HTERT RPE-1 (cell line): ENCODE results near the gene ABCA13.
"Not testable (repeated sequence)": the region's sequence is repeated elsewhere in the genome, so short reads cannot be mapped to it uniquely, and the experiment has no call there.

Source experiments
- in situ Hi-C: fragments of 300-500 bp; cut with MboI; formaldehyde crosslinking; loops from 4 replicates; pipeline ENCODE4 v1.14.3; 2020; ENCODE audit warnings: low sequenced_read_pairs

The ABCA13 gene

DNA sequence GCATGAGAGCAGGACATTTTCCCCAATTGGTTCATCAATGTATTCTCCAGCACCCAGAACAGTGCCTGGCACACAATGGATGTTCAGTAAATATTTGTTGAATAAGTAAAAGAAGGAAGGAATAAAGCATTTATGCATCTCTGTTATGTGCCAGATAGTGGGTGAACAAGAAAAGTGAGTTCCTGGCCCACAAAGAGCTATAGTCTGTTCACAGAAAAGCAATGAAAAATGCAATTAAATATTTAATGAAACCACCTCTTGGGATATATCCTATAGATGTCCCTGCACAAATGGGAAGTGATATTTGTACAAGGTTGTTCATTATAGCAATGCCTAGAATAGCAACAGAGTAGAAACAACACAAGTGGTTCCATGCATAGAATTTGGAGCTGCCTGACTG is 2.1 kb downstream of the ABCA13 start:
- in situ Hi-C loops: no loop called here

DNA sequence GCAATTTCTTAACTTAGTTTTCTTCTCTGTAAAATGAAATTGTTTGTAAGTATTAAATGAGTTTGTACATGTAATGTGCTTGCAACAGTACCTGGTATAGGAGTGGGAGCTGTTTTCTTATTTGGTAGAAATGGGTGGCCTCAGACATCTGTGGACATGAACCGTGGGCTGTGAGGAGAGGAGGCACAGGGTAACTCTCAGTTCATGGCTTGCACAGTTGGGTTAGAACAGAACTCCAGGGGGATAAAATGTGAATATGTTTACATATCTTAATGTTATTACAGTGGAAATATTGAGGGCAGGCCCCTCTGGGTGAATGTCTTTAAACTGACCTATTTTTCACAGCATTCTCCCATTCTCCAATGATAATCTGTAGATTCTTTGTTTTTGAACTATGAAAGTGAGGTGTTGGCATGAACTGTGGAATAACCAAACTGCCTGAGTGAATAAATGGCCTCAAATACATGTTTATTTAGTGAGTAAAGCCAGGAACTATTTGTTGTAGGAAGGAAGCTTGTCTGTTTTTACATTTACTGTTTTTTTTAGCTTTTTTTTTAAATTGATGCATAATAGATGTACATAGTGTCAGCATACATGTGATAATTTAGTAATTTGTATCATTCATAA is 2.6 kb downstream of the ABCA13 start:
- in situ Hi-C loops: no loop called here

- in situ Hi-C loops: no loop called here
These were observed 3.8 kb downstream of the ABCA13 start for GRCh38 chr7:48175019-48175418.

- in situ Hi-C loops: no loop called here
These were observed 5.2 kb downstream of the ABCA13 start for GRCh38 chr7:48176356-48176893.

- in situ Hi-C loops: no loop called here
These were observed 6.0 kb downstream of the ABCA13 start for GRCh38 chr7:48177271-48177670.

DNA sequence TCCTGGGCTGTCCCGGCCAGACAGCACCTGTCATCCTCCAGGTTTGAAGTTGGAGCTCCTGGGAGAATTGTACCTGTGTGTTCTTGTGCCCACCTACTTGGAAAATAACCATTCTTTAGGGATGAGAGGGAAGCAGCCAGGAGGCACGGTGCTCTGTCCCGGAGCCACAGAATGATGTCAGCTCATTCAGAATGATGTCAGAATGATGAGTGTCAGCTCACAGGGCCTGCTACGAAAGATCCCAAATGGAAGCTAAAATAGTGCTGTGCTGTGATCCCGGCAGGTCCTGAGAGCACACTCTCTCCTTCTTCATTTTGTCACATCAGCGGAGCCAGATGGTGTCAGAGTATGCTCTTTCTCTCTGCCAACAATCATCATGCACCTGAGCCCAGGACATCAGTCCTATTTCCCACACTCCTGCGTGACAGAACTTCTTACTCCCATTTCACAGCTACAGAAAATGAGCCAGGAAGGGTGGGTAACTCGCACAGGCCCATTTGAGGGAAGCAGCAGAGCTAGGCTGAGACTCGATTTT is 8.3 kb downstream of the ABCA13 start:
- in situ Hi-C loops: no loop called here

DNA sequence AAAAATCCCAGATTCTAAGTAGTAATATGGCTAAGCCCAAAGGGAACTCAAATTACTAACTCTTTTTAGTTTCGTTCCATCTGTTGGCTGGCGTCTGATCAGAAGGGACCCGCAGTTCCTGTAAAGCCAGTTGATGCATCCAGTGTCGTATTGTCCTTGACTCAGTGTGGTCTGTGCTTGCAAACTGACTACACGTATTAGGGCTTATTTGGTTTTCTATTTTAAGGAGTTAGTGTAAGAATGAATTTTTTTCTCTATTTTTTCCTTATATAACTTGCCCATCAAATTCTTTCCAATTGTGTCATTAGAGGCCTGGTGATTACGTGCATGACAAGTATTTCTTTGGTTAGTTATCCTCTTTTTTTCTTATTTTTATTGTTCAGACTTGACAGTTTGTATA is 9.7 kb downstream of the ABCA13 start:
- in situ Hi-C loops: no loop called here

- in situ Hi-C loops: no loop called here
These were observed 11.6 kb downstream of the ABCA13 start for GRCh38 chr7:48182718-48183369.

DNA sequence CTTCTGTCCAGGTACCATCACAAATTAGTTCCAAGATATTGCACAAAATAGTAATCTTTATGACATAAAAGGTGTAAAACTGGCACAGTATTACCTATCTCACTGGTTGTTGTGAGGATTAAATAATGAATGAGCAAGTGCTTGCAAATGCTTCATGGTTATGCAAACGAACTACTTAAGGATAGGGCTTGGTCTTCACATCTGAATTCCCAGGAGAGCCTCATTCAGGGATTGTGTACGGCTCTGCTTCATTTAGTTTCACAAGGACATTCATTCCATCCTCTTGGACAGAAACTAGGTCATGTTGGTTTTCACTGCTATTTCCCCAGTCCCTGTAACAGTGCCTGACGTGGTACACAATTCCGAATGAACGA is 12.1 kb downstream of the ABCA13 start:
- in situ Hi-C loops: no loop called here

DNA sequence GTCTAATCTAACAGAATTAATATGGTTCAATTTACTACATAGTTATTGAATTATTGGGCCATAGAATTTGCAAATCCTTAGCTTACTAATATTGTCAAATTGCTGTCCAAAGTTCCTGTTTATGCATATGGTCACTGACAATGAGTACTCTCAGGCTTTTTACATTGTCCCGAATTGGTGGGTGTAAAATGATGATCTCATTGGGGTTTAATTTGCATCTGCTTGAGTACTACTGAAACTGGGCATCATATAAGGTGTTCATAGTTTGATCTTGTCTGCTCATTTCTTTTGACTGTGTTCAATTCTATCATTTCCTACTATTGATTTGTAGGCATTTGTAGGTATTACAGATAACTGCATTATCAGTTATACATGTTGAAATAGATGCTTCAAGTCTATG is 12.7 kb downstream of the ABCA13 start:
- in situ Hi-C loops: no loop called here

GRCh38 chr7:48188776-48189520 is 17.7 kb downstream of the ABCA13 start:
- in situ Hi-C loops: no loop called here

GRCh38 chr7:48192996-48193395 is 21.7 kb downstream of the ABCA13 start:
- in situ Hi-C loops: no loop called here

- in situ Hi-C loops: no loop called here
These were observed 22.2 kb downstream of the ABCA13 start for GRCh38 chr7:48193421-48193820.

- in situ Hi-C loops: not testable (repeated sequence)
These were observed 29.8 kb downstream of the ABCA13 start for GRCh38 chr7:48200946-48201589.

DNA sequence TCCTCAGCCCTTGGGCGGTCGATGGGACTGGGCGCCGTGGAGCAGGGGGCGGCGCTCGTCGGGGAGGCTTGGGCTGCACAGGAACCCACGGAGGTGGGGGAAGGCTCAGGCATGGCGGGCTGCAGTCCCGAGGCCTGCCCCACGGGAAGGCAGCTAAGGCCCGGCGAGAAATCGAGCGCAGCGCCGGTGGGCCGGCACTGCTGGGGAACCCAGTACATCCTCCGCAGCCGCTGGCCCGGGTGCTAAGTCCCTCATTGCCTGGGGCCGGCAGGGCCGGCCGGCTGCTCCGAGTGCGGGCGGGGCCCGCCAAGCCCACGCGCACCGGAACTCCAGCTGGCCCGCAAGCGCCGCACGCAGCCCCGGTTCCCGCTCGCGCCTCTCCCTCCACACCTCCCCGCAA is 31.7 kb downstream of the ABCA13 start:
- in situ Hi-C loops: not testable (repeated sequence)

- in situ Hi-C loops: no loop called here
These were observed 36.0 kb downstream of the ABCA13 start for GRCh38 chr7:48207155-48207675.

DNA sequence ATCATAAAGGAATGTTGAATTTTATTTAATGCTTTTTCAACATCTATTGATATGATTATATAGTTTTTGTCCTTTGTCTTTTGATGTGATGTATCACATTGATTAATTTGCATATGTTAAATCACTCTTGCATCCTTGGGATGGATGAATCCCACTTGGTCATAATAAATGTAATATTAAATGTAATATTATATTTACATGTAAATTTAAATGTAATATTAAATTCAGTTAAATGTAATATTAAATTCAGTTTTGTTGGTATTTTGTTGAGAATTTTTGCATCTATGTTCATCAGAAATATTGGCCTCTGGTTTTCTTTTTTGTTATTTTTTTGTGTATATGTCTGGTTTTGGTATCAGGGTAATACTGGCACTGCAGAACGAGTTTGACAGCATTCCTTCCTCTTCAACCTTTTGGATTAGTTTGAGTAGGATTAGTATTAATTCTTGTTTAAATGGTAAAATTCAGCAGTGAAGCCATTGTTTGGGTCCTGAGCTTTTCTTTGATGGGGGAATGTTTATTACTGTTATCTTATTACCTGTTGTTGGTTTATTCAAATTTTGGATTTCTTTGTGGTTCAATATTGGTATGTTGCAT is 37.8 kb downstream of the ABCA13 start:
- in situ Hi-C loops: no loop called here

DNA sequence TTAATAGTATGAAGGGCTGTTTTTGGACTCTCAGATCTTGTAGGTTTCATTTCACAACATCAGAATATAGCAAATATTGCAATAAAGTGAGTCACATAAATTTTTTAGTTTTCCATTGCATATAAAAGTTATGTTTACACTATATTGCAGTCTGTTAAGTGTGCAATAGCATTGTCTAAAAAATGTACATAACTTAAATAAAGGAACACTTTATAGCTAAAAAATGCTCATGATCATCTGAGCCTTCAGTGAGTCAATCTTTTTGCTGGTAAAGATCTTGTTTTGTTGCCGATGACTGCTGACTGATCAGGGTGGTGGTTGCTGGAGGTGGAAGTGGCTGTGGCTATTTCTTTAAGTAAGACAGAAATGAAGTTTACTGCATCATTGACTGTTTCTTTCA is 42.0 kb downstream of the ABCA13 start:
- in situ Hi-C loops: no loop called here

DNA sequence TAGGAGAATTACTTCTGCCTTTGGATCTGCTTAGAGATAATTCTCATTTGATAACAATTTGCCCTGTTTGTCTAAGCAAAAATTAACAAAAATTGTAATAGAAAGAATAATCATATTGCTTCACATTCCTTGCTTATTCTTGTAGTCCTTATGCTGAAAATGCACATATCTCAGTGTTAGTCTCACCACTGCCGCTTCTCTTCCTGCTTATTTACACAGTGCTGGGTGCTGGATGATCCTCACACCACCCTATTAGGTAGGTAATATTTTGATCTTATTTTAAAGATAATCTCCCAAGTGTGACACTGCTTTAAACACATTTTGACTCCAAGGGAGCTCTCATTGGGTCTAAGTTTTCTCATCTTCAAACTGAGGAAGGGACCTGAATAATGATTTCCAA is 46.0 kb downstream of the ABCA13 start:
- in situ Hi-C loops: no loop called here

DNA sequence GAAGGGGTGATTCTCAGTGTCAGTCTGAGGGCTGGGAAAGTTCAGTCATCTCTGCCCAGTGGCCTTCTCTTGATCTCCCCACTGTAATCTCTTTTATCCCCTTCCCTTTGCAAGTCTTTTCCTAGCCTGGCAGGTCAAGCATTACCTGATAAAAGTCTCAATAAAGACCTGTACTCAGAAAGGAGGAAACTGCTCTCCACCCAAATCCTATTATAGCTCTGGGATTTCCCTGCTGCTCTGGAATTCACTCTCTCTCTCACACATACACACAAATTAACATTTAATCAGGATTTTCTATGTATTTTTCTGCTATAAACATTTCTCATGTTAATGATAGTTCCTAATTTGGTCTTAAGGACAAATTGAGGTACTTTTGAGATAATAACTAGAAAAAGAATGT is 46.5 kb downstream of the ABCA13 start:
- in situ Hi-C loops: no loop called here

- in situ Hi-C loops: no loop called here
These were observed 52.8 kb downstream of the ABCA13 start for GRCh38 chr7:48224042-48224441.
